GM18861 (cell line): ENCODE results near the gene ARMH3.
"Not testable (repeated sequence)": the region's sequence is repeated elsewhere in the genome, so short reads cannot be mapped to it uniquely, and the experiment has no call there.

Experiments
- ATAC-seq: cut with Tn5 transposase; IDR thresholded peaks from one replicate; pipeline ENCODE4 v1.9.1; 2021; ENCODE audit not compliant: unreplicated experiment

ARMH3 gene

GRCh38 chr10:102054881-102055646, 909 bp downstream of the ARMH3 start:
- not testable (repeated sequence) for ATAC-seq

GRCh38 chr10:102046095-102046494, 9.9 kb downstream of the ARMH3 start:
- ATAC-seq: no peak

- ATAC-seq: no peak
These were observed 10.7 kb downstream of the ARMH3 start for GRCh38 chr10:102045292-102045691.

GRCh38 chr10:102040305-102041050, 15.5 kb downstream of the ARMH3 start:
- ATAC-seq: no peak

- no peak for ATAC-seq
These were observed 17.6 kb downstream of the ARMH3 start for GRCh38 chr10:102038410-102038809.

GRCh38 chr10:102035807-102036206, 20.2 kb downstream of the ARMH3 start:
- ATAC-seq: not testable (repeated sequence)

GRCh38 chr10:102033787-102034186, 22.2 kb downstream of the ARMH3 start:
- ATAC-seq: no peak

- ATAC-seq: no peak
These were observed 28.7 kb downstream of the ARMH3 start for GRCh38 chr10:102027261-102027660.

- ATAC-seq: no peak
These were observed 31.2 kb downstream of the ARMH3 start for GRCh38 chr10:102024799-102025198.

- no peak for ATAC-seq
These were observed 35.0 kb downstream of the ARMH3 start for GRCh38 chr10:102020938-102021337.

GRCh38 chr10:102017295-102017694, 38.7 kb downstream of the ARMH3 start:
- ATAC-seq: no peak

GRCh38 chr10:102016416-102016815, 39.6 kb downstream of the ARMH3 start:
- no peak for ATAC-seq

- ATAC-seq: no peak
These were observed 45.0 kb downstream of the ARMH3 start for GRCh38 chr10:102010961-102011360.

GRCh38 chr10:102009801-102010425, 46.1 kb downstream of the ARMH3 start:
- peak; percentile 60 for ATAC-seq

- ATAC-seq: no peak
These were observed 48.2 kb downstream of the ARMH3 start for GRCh38 chr10:102007796-102008195.

- ATAC-seq: not testable (repeated sequence)
These were observed 48.9 kb downstream of the ARMH3 start for GRCh38 chr10:102007031-102007430.

GRCh38 chr10:102004376-102004775, 51.6 kb downstream of the ARMH3 start:
- no peak for ATAC-seq

GRCh38 chr10:102003541-102003940, 52.4 kb downstream of the ARMH3 start:
- no peak for ATAC-seq

GRCh38 chr10:102001435-102002068, 54.4 kb downstream of the ARMH3 start:
- peak; percentile 69 for ATAC-seq

- no peak for ATAC-seq
These were observed 58.2 kb downstream of the ARMH3 start for GRCh38 chr10:101997803-101998202.

- no peak for ATAC-seq
These were observed 60.4 kb downstream of the ARMH3 start for GRCh38 chr10:101995451-101996063.
